Measurements from ENCODE around the gene LAMA4.

DNA sequence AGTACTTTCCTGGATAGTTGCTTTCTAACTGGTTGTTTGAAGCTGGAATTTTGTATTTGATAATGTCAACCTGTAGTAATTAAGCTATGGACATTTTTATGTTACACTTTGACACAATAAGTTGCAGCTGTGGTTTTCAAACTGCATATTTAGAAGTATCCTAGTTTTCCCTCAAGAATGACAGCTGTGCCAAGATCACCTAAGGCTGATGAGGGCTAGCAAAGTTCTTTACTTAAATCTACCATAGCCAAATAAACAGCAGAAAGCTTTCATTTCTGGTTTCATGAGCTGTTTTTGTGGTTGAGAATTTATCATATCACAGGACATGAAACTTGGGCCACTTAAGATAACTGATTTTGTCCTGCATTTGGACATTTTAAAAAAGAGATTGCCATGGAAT is 136.3 kb downstream of the LAMA4 start:
- TF ChIP-seq, protein P1, sequence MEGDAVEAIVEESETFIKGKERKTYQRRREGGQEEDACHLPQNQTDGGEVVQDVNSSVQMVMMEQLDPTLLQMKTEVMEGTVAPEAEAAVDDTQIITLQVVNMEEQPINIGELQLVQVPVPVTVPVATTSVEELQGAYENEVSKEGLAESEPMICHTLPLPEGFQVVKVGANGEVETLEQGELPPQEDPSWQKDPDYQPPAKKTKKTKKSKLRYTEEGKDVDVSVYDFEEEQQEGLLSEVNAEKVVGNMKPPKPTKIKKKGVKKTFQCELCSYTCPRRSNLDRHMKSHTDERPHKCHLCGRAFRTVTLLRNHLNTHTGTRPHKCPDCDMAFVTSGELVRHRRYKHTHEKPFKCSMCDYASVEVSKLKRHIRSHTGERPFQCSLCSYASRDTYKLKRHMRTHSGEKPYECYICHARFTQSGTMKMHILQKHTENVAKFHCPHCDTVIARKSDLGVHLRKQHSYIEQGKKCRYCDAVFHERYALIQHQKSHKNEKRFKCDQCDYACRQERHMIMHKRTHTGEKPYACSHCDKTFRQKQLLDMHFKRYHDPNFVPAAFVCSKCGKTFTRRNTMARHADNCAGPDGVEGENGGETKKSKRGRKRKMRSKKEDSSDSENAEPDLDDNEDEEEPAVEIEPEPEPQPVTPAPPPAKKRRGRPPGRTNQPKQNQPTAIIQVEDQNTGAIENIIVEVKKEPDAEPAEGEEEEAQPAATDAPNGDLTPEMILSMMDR (IDR thresholded peaks at IDR 0.05), result no peak
- TF ChIP-seq EZH2phosphoT487 (IDR thresholded peaks at IDR 0.05) (no peak), EZH2 (IDR thresholded peaks at IDR 0.05) (no peak)

All from neural progenitor cell (in vitro differentiated cells).